ENCODE data around the gene NACA.
"Not testable (repeated sequence)": the region's sequence is repeated elsewhere in the genome, so short reads cannot be mapped to it uniquely, and the experiment has no call there.

Gene NACA

DNA sequence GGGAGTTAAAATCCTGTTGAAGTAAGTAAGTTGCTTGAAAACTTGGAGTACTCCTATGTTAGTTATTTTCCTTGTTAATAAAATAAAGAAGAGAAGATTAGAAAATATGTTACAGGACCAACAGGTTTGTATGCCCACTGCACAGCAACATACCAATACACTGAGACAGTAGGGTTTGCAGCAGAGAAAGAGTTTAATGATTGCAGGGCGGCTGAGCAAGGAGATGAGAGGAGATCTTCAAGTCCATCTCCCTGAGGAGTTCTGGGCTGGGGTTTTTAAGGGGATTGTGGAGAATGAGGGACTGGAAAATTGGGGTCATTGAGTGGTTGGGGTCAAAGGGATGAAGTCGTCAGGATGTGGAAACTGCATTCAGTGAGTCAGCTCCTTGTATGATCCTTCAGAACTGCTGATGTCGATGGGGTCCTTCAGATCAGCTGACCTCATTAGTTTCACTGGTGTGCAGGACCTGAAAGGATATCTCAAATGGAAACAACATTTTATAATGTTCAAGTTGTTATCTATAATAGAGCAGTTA lies 33.7 kb upstream of the NACA start:
- no peak overlapping the region for H3K4me3 ChIP-seq (replicated peaks; ENCODE audit: low read depth, low read length)
- no peaks in the 10 kb centered on the region for H3K27me3 ChIP-seq (replicated peaks; ENCODE audit: control insufficient read depth, insufficient read depth, low read length)
- no peak for DNase-seq (ENCODE audit: extremely low read depth, insufficient read length)
- H3K36me3 ChIP-seq (ENCODE audit: control insufficient read depth, insufficient read depth, low read length) = no peaks in the 10 kb centered on the region
- TF ChIP-seq, protein P1, sequence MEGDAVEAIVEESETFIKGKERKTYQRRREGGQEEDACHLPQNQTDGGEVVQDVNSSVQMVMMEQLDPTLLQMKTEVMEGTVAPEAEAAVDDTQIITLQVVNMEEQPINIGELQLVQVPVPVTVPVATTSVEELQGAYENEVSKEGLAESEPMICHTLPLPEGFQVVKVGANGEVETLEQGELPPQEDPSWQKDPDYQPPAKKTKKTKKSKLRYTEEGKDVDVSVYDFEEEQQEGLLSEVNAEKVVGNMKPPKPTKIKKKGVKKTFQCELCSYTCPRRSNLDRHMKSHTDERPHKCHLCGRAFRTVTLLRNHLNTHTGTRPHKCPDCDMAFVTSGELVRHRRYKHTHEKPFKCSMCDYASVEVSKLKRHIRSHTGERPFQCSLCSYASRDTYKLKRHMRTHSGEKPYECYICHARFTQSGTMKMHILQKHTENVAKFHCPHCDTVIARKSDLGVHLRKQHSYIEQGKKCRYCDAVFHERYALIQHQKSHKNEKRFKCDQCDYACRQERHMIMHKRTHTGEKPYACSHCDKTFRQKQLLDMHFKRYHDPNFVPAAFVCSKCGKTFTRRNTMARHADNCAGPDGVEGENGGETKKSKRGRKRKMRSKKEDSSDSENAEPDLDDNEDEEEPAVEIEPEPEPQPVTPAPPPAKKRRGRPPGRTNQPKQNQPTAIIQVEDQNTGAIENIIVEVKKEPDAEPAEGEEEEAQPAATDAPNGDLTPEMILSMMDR (IDR thresholded peaks at IDR 0.05; ENCODE audit: insufficient read depth, low read length, poor library complexity, severe bottlenecking) = no peak

DNA sequence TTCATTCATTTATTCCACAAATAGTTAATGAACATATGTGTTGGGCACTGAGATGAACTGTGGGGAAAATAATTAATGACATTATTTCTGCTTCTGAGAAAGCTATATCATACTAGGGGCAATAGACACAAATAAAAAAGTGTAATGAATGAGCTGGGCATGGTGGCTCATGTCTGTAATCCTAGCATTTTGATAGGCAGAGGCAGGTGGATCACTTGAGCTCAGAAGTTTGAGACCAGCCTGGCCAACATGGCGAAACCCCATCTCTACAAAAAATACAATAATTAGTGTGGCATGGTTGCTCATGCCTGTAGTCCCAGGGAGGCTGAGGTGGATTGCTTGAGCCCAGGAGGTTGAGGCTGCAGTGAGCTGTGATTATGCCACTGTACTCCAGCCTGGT lies 32.9 kb upstream of the NACA start:
- not testable (repeated sequence) for H3K36me3 ChIP-seq (ENCODE audit: control insufficient read depth, insufficient read depth, low read length); H3K27me3 ChIP-seq (replicated peaks; ENCODE audit: control insufficient read depth, insufficient read depth, low read length); DNase-seq (ENCODE audit: extremely low read depth, insufficient read length); H3K4me3 ChIP-seq (replicated peaks; ENCODE audit: low read depth, low read length)

- DNase-seq (ENCODE audit: extremely low read depth, insufficient read length) = no peak
- TF ChIP-seq, protein P1 (IDR thresholded peaks at IDR 0.05; ENCODE audit: insufficient read depth, low read length, poor library complexity, severe bottlenecking) = no peak
- Histone ChIP-seq H3K36me3 (ENCODE audit: control insufficient read depth, insufficient read depth, low read length) (no peaks in the 10 kb centered on the region), H3K4me3 (replicated peaks; ENCODE audit: low read depth, low read length) (no peak overlapping the region), H3K27me3 (replicated peaks; ENCODE audit: control insufficient read depth, insufficient read depth, low read length) (no peaks in the 10 kb centered on the region)
Observed at GRCh38 chr12:56753566-56753965, 28.5 kb upstream of the NACA start.

- H3K27me3 ChIP-seq (replicated peaks; ENCODE audit: control insufficient read depth, insufficient read depth, low read length) = no peaks in the 10 kb centered on the region
- DNase-seq (ENCODE audit: extremely low read depth, insufficient read length) = peak; percentile 96
- peak within 1 kb of the TSS; percentile 91 for H3K4me3 ChIP-seq (replicated peaks; ENCODE audit: low read depth, low read length)
- H3K36me3 ChIP-seq (ENCODE audit: control insufficient read depth, insufficient read depth, low read length) = no peaks in the 10 kb centered on the region
- TF ChIP-seq, protein P1 (IDR thresholded peaks at IDR 0.05; ENCODE audit: insufficient read depth, low read length, poor library complexity, severe bottlenecking) = no peak
Observed at GRCh38 chr12:56751712-56752598, 26.9 kb upstream of the NACA start, which contains the start of gene PRIM1. PRIM1 (minus strand) TSS chr12:56752323; CDS start chr12:56752298, 25 bp downstream.

DNA sequence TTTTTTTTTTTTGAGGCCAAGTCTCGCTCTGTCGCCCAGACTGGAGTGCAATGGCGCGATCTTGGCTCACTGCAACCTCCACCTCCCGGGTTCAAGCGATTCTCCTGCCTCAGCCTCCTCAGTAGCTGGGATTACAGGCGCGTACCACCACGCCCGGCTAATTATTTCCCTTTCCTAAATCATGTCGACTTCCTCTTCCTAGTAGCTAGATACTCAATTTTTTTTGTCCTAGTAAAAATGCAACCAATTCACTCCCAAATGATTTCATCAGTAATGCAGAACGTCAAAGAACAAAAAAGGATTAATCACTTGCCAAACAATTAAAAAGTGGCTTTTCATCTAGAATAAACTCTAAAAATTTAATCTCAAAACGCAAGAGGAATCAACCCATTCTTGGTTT lies 25.5 kb upstream of the NACA start:
- not testable (repeated sequence) for H3K27me3 ChIP-seq (replicated peaks; ENCODE audit: control insufficient read depth, insufficient read depth, low read length); H3K4me3 ChIP-seq (replicated peaks; ENCODE audit: low read depth, low read length); DNase-seq (ENCODE audit: extremely low read depth, insufficient read length); H3K36me3 ChIP-seq (ENCODE audit: control insufficient read depth, insufficient read depth, low read length)

DNA sequence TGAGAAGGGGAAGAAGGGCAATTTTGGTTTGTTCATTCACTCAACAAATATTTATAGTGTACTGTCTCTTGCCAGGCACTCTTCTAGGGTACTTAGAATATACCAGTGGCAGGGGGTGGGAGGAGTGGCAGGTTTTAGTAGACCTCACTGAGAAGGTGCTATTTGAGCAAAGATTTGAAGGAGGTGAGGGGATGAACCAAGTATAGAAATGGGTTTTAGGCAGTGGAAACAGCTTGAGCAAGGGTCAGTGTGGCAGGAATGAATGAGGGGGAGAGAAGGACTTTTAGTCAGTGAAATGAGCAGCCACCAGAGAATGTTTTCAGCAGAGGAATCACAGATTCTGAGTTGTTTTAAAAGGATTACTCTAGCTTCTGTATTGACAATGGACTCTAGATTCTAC lies 24.8 kb upstream of the NACA start:
- H3K36me3 ChIP-seq (ENCODE audit: control insufficient read depth, insufficient read depth, low read length) = no peaks in the 10 kb centered on the region; the same call in none of the 2 replicates
- TF ChIP-seq, protein P1 (IDR thresholded peaks at IDR 0.05; ENCODE audit: insufficient read depth, low read length, poor library complexity, severe bottlenecking) = no peak
- DNase-seq (ENCODE audit: extremely low read depth, insufficient read length) = no peak
- H3K27me3 ChIP-seq (replicated peaks; ENCODE audit: control insufficient read depth, insufficient read depth, low read length) = no peaks in the 10 kb centered on the region
- no peak overlapping the region for H3K4me3 ChIP-seq (replicated peaks; ENCODE audit: low read depth, low read length)

Data from GM06990 (cell line).